ENCODE results near the gene CAB39L. TPM values are rescaled to one million over a fixed set of nuclear protein-coding genes. Genes with fewer than 3 reads are reported as not detected.
A peak's percentile ranks its signal among the peaks of the same experiment; 100 is the strongest.

CAB39L gene
- total and polyA plus RNA-seq, 2 of the 13 experiments (the other 11 are each of a cell fraction or from before 2014, with no cell fraction given): 3.1 to 6.1 TPM

- TF ChIP-seq ZNF800 (CRISPR knock-in tag; IDR thresholded peaks at IDR 0.05) (no peak), PAX8 (CRISPR knock-in tag; IDR thresholded peaks at IDR 0.05; ENCODE audit: borderline replicate concordance) (no peak), SOX5 (CRISPR knock-in tag; IDR thresholded peaks at IDR 0.05; ENCODE audit: borderline replicate concordance) (peak; percentile 83; the same call in 1 of the 2 replicates), ATF3 (CRISPR knock-in tag; IDR thresholded peaks at IDR 0.05) (0 out of 2 replicates have a peak, but pooled peaks have one; percentile 17), KLF11 (CRISPR knock-in tag; IDR thresholded peaks at IDR 0.05) (no peak), POLR2A (IDR thresholded peaks at IDR 0.05; ENCODE audit: insufficient read depth in 1 of 2, low read depth in 2 of 2, low read length in 2 of 2) (no peak), REXO4 (CRISPR knock-in tag; IDR thresholded peaks at IDR 0.05; ENCODE audit: borderline replicate concordance) (no peak), E2F2 (CRISPR knock-in tag; IDR thresholded peaks at IDR 0.05; ENCODE audit: borderline replicate concordance) (no peak), IKZF5 (CRISPR knock-in tag; IDR thresholded peaks at IDR 0.05) (peak; percentile 23; the same call in 1 of the 2 replicates), FOXC1 (CRISPR knock-in tag; IDR thresholded peaks at IDR 0.05; ENCODE audit: borderline replicate concordance) (no peak), TCF7L2 (IDR thresholded peaks at IDR 0.05; ENCODE audit: low read depth, low read length) (peak; percentile 93), SOX13 (IDR thresholded peaks at IDR 0.05) (0 out of 2 replicates have a peak, but pooled peaks have one; percentile 35), SOX13 (CRISPR knock-in tag; conservative IDR thresholded peaks at IDR 0.05 in 1 of 2, IDR thresholded peaks at IDR 0.05 in 1 of 2) (peak in 1 of 2 experiments; percentile 84; a peak in 2 of 4 replicates), SP140L (CRISPR knock-in tag; IDR thresholded peaks at IDR 0.05; ENCODE audit: borderline replicate concordance) (no peak), HMG20A (CRISPR knock-in tag; IDR thresholded peaks at IDR 0.05; ENCODE audit: borderline replicate concordance) (peak; percentile 90), HNF4A (CRISPR knock-in tag; IDR thresholded peaks at IDR 0.05) (no peak), RCOR2 (CRISPR knock-in tag; IDR thresholded peaks at IDR 0.05) (0 out of 2 replicates have a peak, but pooled peaks have one; percentile 26), CREM (IDR thresholded peaks at IDR 0.05) (peak; percentile 58; the same call in 1 of the 2 replicates), CREM (CRISPR knock-in tag; IDR thresholded peaks at IDR 0.05) (no peak), ZBTB2 (CRISPR knock-in tag; IDR thresholded peaks at IDR 0.05; ENCODE audit: low read depth) (no peak), FOXP4 (CRISPR knock-in tag; IDR thresholded peaks at IDR 0.05) (peak; percentile 51; the same call in 1 of the 2 replicates), HMG20B (CRISPR knock-in tag; conservative IDR thresholded peaks at IDR 0.05) (peak; percentile 69), ZNF879 (CRISPR knock-in tag; IDR thresholded peaks at IDR 0.05) (no peak)
These were observed 71.8 kb downstream of the CAB39L start (continued) for GRCh38 chr13:49371943-49372613.

All from HepG2 (cell line).